ENCODE measurements around the gene NMRK1. TPM values are rescaled to one million over a fixed set of nuclear protein-coding genes. Genes with fewer than 3 reads are reported as not detected.

The NMRK1 gene
- total RNA-seq, 1 experiment from 2014 or later: 0.67 TPM

GRCh38 chr9:75054368-75055001, 33.5 kb downstream of the NMRK1 start:
- H3K27me3 ChIP-seq (replicated peaks; ENCODE audit: insufficient read depth, low read depth, low read length, poor library complexity): no peaks in the 10 kb centered on the region
- ChIA-PET CTCF (no interaction called here), POLR2A (ENCODE audit: low non-redundant PET) (no interaction called here)
- H3K27ac ChIP-seq (ENCODE audit: low read depth, low read length, poor library complexity, severe bottlenecking): no peak overlapping the region
- no peak overlapping the region for H3K4me3 ChIP-seq (ENCODE audit: low read depth, low read length, poor library complexity, severe bottlenecking)
- intact Hi-C loops (cut with micrococcal nuclease; ENCODE audit: unreplicated experiment): no loop called here
- H3K36me3 ChIP-seq (ENCODE audit: insufficient read depth, low read length, poor library complexity, severe bottlenecking): no peaks in the 10 kb centered on the region
- no peak for TF ChIP-seq EZH2 (IDR thresholded peaks at IDR 0.05; ENCODE audit: borderline replicate concordance, low read depth, low read length, poor library complexity, severe bottlenecking)
- no peak for TF ChIP-seq CTCF (conservative IDR thresholded peaks at IDR 0.05; ENCODE audit: low read depth, low read length)
- H3K9me3 ChIP-seq (ENCODE audit: low read depth, low read length, poor library complexity, severe bottlenecking): no peaks in the 10 kb centered on the region
- no peak for DNase-seq (ENCODE audit: low spot score)
- H3K4me1 ChIP-seq (ENCODE audit: insufficient read depth, low read length, poor library complexity, severe bottlenecking): no peaks in the 10 kb centered on the region
- BruUV-seq (replicated peaks): no TSS peak

- H3K4me1 ChIP-seq (ENCODE audit: insufficient read depth, low read length, poor library complexity, severe bottlenecking): no peaks in the 10 kb centered on the region
- no peaks in the 10 kb centered on the region for H3K36me3 ChIP-seq (ENCODE audit: insufficient read depth, low read length, poor library complexity, severe bottlenecking)
- intact Hi-C loops (cut with micrococcal nuclease; ENCODE audit: unreplicated experiment): no loop called here
- BruUV-seq (replicated peaks): no TSS peak
- CTCF ChIA-PET: no interaction called here
- H3K9me3 ChIP-seq (ENCODE audit: low read depth, low read length, poor library complexity, severe bottlenecking): no peaks in the 10 kb centered on the region
- no peak overlapping the region for H3K4me3 ChIP-seq (ENCODE audit: low read depth, low read length, poor library complexity, severe bottlenecking)
- POLR2A ChIA-PET (ENCODE audit: low non-redundant PET): no interaction called here
- no peak for DNase-seq (ENCODE audit: low spot score)
- no peak overlapping the region for H3K27ac ChIP-seq (ENCODE audit: low read depth, low read length, poor library complexity, severe bottlenecking)
- TF ChIP-seq EZH2 (IDR thresholded peaks at IDR 0.05; ENCODE audit: borderline replicate concordance, low read depth, low read length, poor library complexity, severe bottlenecking): no peak
- no peaks in the 10 kb centered on the region for H3K27me3 ChIP-seq (replicated peaks; ENCODE audit: insufficient read depth, low read depth, low read length, poor library complexity)
Measured at GRCh38 chr9:75053869-75054268, 34.1 kb downstream of the NMRK1 start.

- H3K9me3 ChIP-seq (ENCODE audit: low read depth, low read length, poor library complexity, severe bottlenecking): no peaks in the 10 kb centered on the region
- no peaks in the 10 kb centered on the region for H3K27me3 ChIP-seq (replicated peaks; ENCODE audit: insufficient read depth, low read depth, low read length, poor library complexity)
- no TSS peak for BruUV-seq (replicated peaks)
- intact Hi-C loops (cut with micrococcal nuclease; ENCODE audit: unreplicated experiment): no loop called here
- no peak overlapping the region for H3K4me3 ChIP-seq (ENCODE audit: low read depth, low read length, poor library complexity, severe bottlenecking)
- TF ChIP-seq EZH2 (IDR thresholded peaks at IDR 0.05; ENCODE audit: borderline replicate concordance, low read depth, low read length, poor library complexity, severe bottlenecking) (no peak), CTCF (conservative IDR thresholded peaks at IDR 0.05; ENCODE audit: low read depth, low read length) (no peak)
- no peak overlapping the region for H3K27ac ChIP-seq (ENCODE audit: low read depth, low read length, poor library complexity, severe bottlenecking)
- no peak for DNase-seq (ENCODE audit: low spot score)
- H3K4me1 ChIP-seq (ENCODE audit: insufficient read depth, low read length, poor library complexity, severe bottlenecking): no peaks in the 10 kb centered on the region
- H3K36me3 ChIP-seq (ENCODE audit: insufficient read depth, low read length, poor library complexity, severe bottlenecking): no peaks in the 10 kb centered on the region
- CTCF ChIA-PET: no interaction called here
- POLR2A ChIA-PET (ENCODE audit: low non-redundant PET): no interaction called here
Measured at GRCh38 chr9:75051285-75051684, 36.7 kb downstream of the NMRK1 start.

- ChIA-PET CTCF (no interaction called here), POLR2A (ENCODE audit: low non-redundant PET) (no interaction called here)
- Histone ChIP-seq H3K27ac (ENCODE audit: low read depth, low read length, poor library complexity, severe bottlenecking) (no peak overlapping the region), H3K4me3 (ENCODE audit: low read depth, low read length, poor library complexity, severe bottlenecking) (no peak overlapping the region), H3K27me3 (replicated peaks; ENCODE audit: insufficient read depth, low read depth, low read length, poor library complexity) (peaks cover 5% of the 10 kb centered on the region), H3K4me1 (ENCODE audit: insufficient read depth, low read length, poor library complexity, severe bottlenecking) (no peaks in the 10 kb centered on the region), H3K9me3 (ENCODE audit: low read depth, low read length, poor library complexity, severe bottlenecking) (no peaks in the 10 kb centered on the region), H3K36me3 (ENCODE audit: insufficient read depth, low read length, poor library complexity, severe bottlenecking) (no peaks in the 10 kb centered on the region)
- no peak for DNase-seq (ENCODE audit: low spot score)
- intact Hi-C loops (cut with micrococcal nuclease; ENCODE audit: unreplicated experiment): no loop called here
- TF ChIP-seq CTCF (conservative IDR thresholded peaks at IDR 0.05; ENCODE audit: low read depth, low read length) (no peak), EZH2 (IDR thresholded peaks at IDR 0.05; ENCODE audit: borderline replicate concordance, low read depth, low read length, poor library complexity, severe bottlenecking) (no peak)
- BruUV-seq (replicated peaks): no TSS peak
Measured at GRCh38 chr9:75047506-75047905, 40.4 kb downstream of the NMRK1 start.

Measured in A673 (cell line).